ENCODE data around the gene USP10. TPM values are rescaled to one million over a fixed set of nuclear protein-coding genes. Genes with fewer than 3 reads are reported as not detected.
A peak's percentile ranks its signal among the peaks of the same experiment; 100 is the strongest.

USP10 gene
- total RNA-seq, 1 donor from 2014 or later: 147 TPM

DNA sequence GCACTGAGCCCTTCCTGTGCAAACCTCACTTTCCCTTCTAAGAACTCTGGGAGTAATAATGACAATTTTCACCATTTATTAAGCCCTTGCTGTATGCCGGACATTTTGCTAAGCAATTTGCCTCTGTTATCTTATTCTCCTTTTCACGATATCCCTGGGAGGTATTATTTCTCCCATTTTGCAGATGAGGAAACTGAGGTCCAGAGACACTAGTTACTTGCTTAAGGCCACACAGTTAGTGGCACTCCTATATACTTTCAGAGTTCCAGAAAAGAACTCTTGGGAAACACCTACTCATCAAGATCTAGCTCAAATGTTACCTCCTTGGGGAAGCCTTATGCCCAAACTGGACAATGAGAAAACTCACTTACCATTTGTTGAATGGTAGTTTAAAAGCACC, 4.8 kb upstream of the USP10 start:
- ATAC-seq (ENCODE audit: low read depth) (no peak), DNase-seq (no peak)
- H3K4me1 Mint-ChIP-seq: peaks cover 10% of the 10 kb centered on the region
- H3K36me3 Mint-ChIP-seq (ENCODE audit: low read depth): no peaks in the 10 kb centered on the region
- H3K27ac Mint-ChIP-seq: no peak overlapping the region
- CTCF ChIA-PET: no interaction called here
- no peaks in the 10 kb centered on the region for H3K27me3 Mint-ChIP-seq
- TF ChIP-seq, protein P1, sequence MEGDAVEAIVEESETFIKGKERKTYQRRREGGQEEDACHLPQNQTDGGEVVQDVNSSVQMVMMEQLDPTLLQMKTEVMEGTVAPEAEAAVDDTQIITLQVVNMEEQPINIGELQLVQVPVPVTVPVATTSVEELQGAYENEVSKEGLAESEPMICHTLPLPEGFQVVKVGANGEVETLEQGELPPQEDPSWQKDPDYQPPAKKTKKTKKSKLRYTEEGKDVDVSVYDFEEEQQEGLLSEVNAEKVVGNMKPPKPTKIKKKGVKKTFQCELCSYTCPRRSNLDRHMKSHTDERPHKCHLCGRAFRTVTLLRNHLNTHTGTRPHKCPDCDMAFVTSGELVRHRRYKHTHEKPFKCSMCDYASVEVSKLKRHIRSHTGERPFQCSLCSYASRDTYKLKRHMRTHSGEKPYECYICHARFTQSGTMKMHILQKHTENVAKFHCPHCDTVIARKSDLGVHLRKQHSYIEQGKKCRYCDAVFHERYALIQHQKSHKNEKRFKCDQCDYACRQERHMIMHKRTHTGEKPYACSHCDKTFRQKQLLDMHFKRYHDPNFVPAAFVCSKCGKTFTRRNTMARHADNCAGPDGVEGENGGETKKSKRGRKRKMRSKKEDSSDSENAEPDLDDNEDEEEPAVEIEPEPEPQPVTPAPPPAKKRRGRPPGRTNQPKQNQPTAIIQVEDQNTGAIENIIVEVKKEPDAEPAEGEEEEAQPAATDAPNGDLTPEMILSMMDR (IDR thresholded peaks at IDR 0.05): no peak
- H3K4me3 Mint-ChIP-seq: no peak overlapping the region
- no peaks in the 10 kb centered on the region for H3K9me3 Mint-ChIP-seq
- intact Hi-C loops (cut with micrococcal nuclease): no loop called here
- POLR2A ChIA-PET: no interaction called here

GRCh38 chr16:84699147-84699711, 571 bp upstream of the USP10 start:
- DNase-seq (no peak), ATAC-seq (ENCODE audit: low read depth) (no peak)
- POLR2A ChIA-PET: interaction anchor here (0.5 kb wide), 1 partner anchor 49 kb away, joined by 3 read pairs; no protein-coding TSS in a partner anchor
- H3K4me3 Mint-ChIP-seq: peak overlapping the region; percentile 83
- H3K27me3 Mint-ChIP-seq: no peaks in the 10 kb centered on the region
- H3K27ac Mint-ChIP-seq: peak overlapping the region; percentile 83
- peaks cover 6% of the 10 kb centered on the region for H3K36me3 Mint-ChIP-seq (ENCODE audit: low read depth)
- H3K4me1 Mint-ChIP-seq: peaks cover 42% of the 10 kb centered on the region
- H3K9me3 Mint-ChIP-seq: no peaks in the 10 kb centered on the region
- TF ChIP-seq, protein P1 (IDR thresholded peaks at IDR 0.05): no peak
- CTCF ChIA-PET: no interaction called here
- intact Hi-C loops (cut with micrococcal nuclease): no loop called here

DNA sequence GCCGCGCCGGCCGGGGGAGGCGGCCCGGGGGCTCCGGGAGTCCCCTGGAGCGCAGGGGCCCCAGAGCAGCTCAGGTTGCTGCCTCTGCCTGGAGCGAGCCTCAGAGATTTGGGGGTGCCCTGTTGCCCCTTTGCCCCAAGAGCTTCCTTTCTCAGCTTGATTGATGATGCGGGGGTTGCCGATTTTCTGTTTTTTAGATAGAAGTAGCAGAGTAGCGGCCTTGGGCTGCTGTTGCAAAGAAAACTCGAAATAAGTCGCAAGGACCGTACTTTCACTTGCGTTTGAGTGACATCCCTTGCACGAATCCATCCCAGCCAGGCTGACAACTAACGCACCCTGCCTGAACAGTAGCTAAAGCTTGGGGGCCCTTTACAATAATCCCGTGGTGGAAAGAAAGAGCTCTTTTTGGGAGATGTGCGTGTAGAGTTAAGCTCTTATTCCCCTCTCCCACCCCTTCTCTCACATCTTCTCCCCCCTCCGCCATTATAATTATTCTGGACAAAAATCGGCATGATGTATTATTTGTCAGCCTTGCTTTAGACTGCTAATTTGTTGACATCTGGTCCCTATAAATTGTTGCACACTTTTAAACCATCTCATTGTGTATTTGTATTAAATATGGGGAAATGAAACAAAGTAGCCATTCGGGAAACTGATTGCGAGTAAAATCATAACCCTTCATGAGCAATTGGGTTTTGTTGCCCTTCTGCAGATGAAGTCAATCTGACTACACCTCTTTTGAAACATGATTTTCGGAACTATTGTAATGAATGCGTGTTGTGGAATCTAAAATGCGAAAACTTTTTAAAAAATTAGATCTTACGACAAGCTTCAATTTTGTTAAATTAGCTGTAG, 873 bp downstream of the USP10 start:
- intact Hi-C loops (cut with micrococcal nuclease): loop anchor here (1.0 to 2.0 kb wide), 5 partner anchors 8 to 52 kb away; partner anchors contain the start of gene KLHL36
- H3K36me3 Mint-ChIP-seq (ENCODE audit: low read depth): peaks cover 8% of the 10 kb centered on the region
- H3K27ac Mint-ChIP-seq: peak overlapping the region; percentile 92
- no peaks in the 10 kb centered on the region for H3K9me3 Mint-ChIP-seq
- H3K27me3 Mint-ChIP-seq: no peaks in the 10 kb centered on the region
- peak overlapping the region; percentile 94 for H3K4me3 Mint-ChIP-seq
- ChIA-PET POLR2A (interaction anchor here (0.6 to 2.1 kb wide), 14 partner anchors 11 to 895 kb away, joined by 3 to 14 read pairs (median 8); partner anchors contain the start of gene KLHL36), CTCF (interaction anchor here (0.8 to 2.4 kb wide), 7 partner anchors 19 to 59 kb away, joined by 3 to 14 read pairs (median 3); no protein-coding TSS in a partner anchor)
- DNase-seq (no peak), ATAC-seq (ENCODE audit: low read depth) (peak; percentile 39)
- peaks cover 54% of the 10 kb centered on the region for H3K4me1 Mint-ChIP-seq
- TF ChIP-seq, protein P1 (IDR thresholded peaks at IDR 0.05): no peak

DNA sequence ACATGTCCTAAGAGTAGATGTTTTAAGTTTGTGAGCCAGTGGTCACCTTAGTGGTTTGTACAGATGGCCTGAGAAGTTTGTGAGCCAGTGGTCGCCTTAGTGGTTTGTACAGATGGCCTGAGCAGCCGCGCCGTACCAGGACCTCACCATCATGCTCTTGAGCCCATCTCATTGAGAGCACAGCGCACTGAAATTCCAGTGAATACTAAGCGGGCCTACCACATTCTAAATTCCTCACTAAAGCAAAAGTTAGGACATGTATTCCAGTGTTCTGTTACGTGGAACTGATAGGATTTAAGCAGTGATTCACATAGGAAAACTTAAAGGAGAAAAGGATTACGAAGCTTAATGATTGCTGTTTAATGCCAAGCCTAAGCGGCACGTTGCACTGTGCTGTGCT, 3.9 kb downstream of the USP10 start:
- Mint-ChIP-seq H3K27ac (no peak overlapping the region), H3K4me3 (no peak overlapping the region), H3K36me3 (ENCODE audit: low read depth) (peaks cover 18% of the 10 kb centered on the region), H3K4me1 (peaks cover 73% of the 10 kb centered on the region), H3K9me3 (no peaks in the 10 kb centered on the region), H3K27me3 (no peaks in the 10 kb centered on the region)
- intact Hi-C loops (cut with micrococcal nuclease): no loop called here
- ChIA-PET CTCF (interaction anchor here (1.0 to 1.4 kb wide), 3 partner anchors 22 to 81 kb away, joined by 3 to 4 read pairs (median 4); no protein-coding TSS in a partner anchor), POLR2A (interaction anchor here (0.5 to 1.0 kb wide), 5 partner anchors 9 to 195 kb away, joined by 3 to 5 read pairs (median 3); no protein-coding TSS in a partner anchor)
- TF ChIP-seq, protein P1 (IDR thresholded peaks at IDR 0.05): no peak
- ATAC-seq (ENCODE audit: low read depth) (no peak), DNase-seq (no peak)

GRCh38 chr16:84704253-84704652, 4.5 kb downstream of the USP10 start:
- Mint-ChIP-seq H3K9me3 (no peaks in the 10 kb centered on the region), H3K4me3 (no peak overlapping the region), H3K4me1 (peaks cover 74% of the 10 kb centered on the region), H3K27me3 (no peaks in the 10 kb centered on the region), H3K36me3 (ENCODE audit: low read depth) (peaks cover 24% of the 10 kb centered on the region), H3K27ac (peak overlapping the region; percentile 35)
- intact Hi-C loops (cut with micrococcal nuclease): no loop called here
- DNase-seq (no peak), ATAC-seq (ENCODE audit: low read depth) (no peak)
- TF ChIP-seq, protein P1 (IDR thresholded peaks at IDR 0.05): no peak
- ChIA-PET POLR2A (interaction anchor here (1.2 kb wide), 1 partner anchor 11 kb away, joined by 3 read pairs; no protein-coding TSS in a partner anchor), CTCF (interaction anchor here (1.4 kb wide), 1 partner anchor 32 kb away, joined by 4 read pairs; no protein-coding TSS in a partner anchor)
